Activated T-cell treated with anti-CD3 and anti-CD28 coated beads for 1 hour (primary cell): Measurements from ENCODE around the gene RYR1.
"Not testable (repeated sequence)": the region's sequence is repeated elsewhere in the genome, so short reads cannot be mapped to it uniquely, and the experiment has no call there.

Experiments
- DNase-seq: peaks from one replicate; pipeline ENCODE4 v3.0.0-alpha.2; 2020; ENCODE audit warnings: low read depth

The RYR1 gene

GRCh38 chr19:38427035-38427677 is 6.3 kb upstream of the RYR1 start:
- not testable (repeated sequence) for DNase-seq

- DNase-seq: no peak
Measured at GRCh38 chr19:38429055-38429810, 4.3 kb upstream of the RYR1 start.

- DNase-seq: no peak
Measured at GRCh38 chr19:38429811-38430156, 3.7 kb upstream of the RYR1 start.

GRCh38 chr19:38430931-38431330 is 2.6 kb upstream of the RYR1 start:
- DNase-seq: no peak

- DNase-seq: no peak
Measured at GRCh38 chr19:38434549-38435051, 1.1 kb downstream of the RYR1 start.

GRCh38 chr19:38437295-38437694 is 3.8 kb downstream of the RYR1 start:
- no peak for DNase-seq

GRCh38 chr19:38437917-38438316 is 4.4 kb downstream of the RYR1 start:
- DNase-seq: no peak

GRCh38 chr19:38440592-38440991 is 7.1 kb downstream of the RYR1 start:
- DNase-seq: no peak

GRCh38 chr19:38441657-38442348 is 8.3 kb downstream of the RYR1 start:
- no peak for DNase-seq

- no peak for DNase-seq
Measured at GRCh38 chr19:38442736-38443135, 9.2 kb downstream of the RYR1 start.

GRCh38 chr19:38443458-38443999 is 10.0 kb downstream of the RYR1 start:
- no peak for DNase-seq

GRCh38 chr19:38444026-38444425 is 10.5 kb downstream of the RYR1 start:
- no peak for DNase-seq

- DNase-seq: no peak
Measured at GRCh38 chr19:38445362-38445761, 11.9 kb downstream of the RYR1 start.

GRCh38 chr19:38448225-38448624 is 14.7 kb downstream of the RYR1 start:
- DNase-seq: no peak

GRCh38 chr19:38449518-38449917 is 16.0 kb downstream of the RYR1 start:
- no peak for DNase-seq

GRCh38 chr19:38451036-38451435 is 17.5 kb downstream of the RYR1 start:
- no peak for DNase-seq

GRCh38 chr19:38451629-38452028 is 18.1 kb downstream of the RYR1 start:
- no peak for DNase-seq

- no peak for DNase-seq
Measured at GRCh38 chr19:38452430-38453366, 19.2 kb downstream of the RYR1 start.

- no peak for DNase-seq
Measured at GRCh38 chr19:38453596-38453995, 20.1 kb downstream of the RYR1 start.

- no peak for DNase-seq
Measured at GRCh38 chr19:38455031-38455430, 21.5 kb downstream of the RYR1 start.

GRCh38 chr19:38457202-38457601 is 23.7 kb downstream of the RYR1 start:
- DNase-seq: no peak
